A673 (cell line): Measurements from ENCODE around the gene SWSAP1.

Source experiments
- EZH2 ChIP-seq: fragments of 200-600 bp; sonication (generic); IDR thresholded peaks from 2 replicates; pipeline ENCODE4 v1.6.1; 2017; ENCODE audit warnings: borderline replicate concordance, low read depth, mild to moderate bottlenecking, mixed read lengths, antibody characterized with exemption, low read length; ENCODE audit not compliant: poor library complexity, severe bottlenecking
- TF ChIP-seq, protein P1 (sequence below): fragments of 300-800, 200-600 bp; sonication (generic); conservative IDR thresholded peaks from 2 replicates; pipeline ENCODE4 v1.5.1; 2017; ENCODE audit warnings: low read depth, mild to moderate bottlenecking, antibody characterized with exemption, low read length, moderate library complexity, mixed read lengths

DNA sequence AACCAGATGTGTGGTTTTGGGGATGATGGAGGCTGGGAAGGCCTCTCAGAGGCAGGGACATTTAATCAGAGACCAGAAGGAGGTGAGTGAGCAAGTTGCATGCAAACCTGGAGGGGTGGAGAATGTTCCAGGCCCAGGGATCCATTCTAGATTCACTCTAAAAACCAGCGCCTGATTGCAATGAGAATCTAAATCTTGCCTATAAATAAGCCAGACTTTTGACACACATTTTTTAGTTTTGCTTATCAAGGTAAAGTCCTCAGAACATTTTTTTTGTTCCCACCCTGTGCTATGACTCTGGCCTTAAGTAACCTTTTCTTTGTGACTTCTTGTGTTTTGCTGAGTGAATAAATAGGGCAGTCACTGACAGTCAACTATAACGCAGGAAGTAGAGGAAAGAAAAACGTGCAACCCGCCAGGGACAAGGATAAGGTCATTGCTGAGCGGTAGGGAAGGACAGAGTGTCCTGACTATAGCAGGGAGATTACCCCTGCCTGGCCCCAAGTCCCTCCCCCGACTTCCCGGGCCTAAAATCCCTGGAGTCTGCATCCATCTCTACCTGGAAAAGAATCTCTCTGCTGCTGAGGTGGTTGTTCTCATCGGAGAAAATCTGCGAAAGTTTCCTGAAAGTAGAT lies 30.2 kb downstream of the SWSAP1 start:
- TF ChIP-seq, protein P1, sequence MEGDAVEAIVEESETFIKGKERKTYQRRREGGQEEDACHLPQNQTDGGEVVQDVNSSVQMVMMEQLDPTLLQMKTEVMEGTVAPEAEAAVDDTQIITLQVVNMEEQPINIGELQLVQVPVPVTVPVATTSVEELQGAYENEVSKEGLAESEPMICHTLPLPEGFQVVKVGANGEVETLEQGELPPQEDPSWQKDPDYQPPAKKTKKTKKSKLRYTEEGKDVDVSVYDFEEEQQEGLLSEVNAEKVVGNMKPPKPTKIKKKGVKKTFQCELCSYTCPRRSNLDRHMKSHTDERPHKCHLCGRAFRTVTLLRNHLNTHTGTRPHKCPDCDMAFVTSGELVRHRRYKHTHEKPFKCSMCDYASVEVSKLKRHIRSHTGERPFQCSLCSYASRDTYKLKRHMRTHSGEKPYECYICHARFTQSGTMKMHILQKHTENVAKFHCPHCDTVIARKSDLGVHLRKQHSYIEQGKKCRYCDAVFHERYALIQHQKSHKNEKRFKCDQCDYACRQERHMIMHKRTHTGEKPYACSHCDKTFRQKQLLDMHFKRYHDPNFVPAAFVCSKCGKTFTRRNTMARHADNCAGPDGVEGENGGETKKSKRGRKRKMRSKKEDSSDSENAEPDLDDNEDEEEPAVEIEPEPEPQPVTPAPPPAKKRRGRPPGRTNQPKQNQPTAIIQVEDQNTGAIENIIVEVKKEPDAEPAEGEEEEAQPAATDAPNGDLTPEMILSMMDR, result no peak
- TF ChIP-seq EZH2, result no peak
